CMK (cell line): ENCODE results near the gene ERI3.
"Not testable (repeated sequence)": the region's sequence is repeated elsewhere in the genome, so short reads cannot be mapped to it uniquely, and the experiment has no call there.

Source experiments
- DNase-seq: peaks from one replicate; pipeline ENCODE4 v3.0.0-alpha.2; 2010; ENCODE audit warnings: low read depth

Gene ERI3

DNA sequence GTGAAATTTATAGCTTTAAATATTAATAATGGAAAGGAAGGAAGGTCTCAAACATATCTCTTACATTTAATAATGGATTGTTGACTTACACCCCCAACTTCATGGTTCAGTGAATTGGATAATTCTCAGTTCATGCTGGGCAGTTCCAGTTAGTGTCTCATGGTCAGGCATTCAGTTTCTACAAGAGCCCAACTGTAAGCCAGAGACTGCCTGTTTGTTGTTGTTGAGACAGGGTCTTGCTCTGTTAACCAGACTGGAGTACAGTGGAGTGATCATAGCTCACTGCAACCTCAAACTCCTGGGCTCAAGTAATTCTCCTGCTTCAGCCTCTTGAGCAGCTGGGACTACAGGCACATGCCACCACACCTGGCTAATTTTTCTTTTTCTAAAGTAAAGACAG, 146.8 kb downstream of the ERI3 start:
- DNase-seq, result no peak

DNA sequence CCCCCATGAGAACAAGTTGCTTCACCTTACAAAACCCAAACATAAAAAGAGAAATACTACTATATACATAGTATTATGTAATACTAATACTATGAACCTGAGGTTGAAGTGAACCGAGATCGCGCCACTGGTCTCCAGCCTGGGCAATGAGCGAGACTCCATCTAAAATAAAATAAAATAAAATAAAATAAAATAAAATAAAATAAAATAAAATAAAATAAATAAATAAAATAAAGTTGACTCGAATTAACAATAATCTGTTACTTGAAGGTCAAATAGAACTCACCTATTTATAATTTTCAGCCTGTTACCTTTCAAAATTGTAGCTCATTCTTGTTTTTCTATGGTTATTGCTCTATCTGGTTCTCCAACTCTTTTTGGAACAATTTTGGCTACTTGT, 148.5 kb downstream of the ERI3 start:
- not testable (repeated sequence) for DNase-seq

DNA sequence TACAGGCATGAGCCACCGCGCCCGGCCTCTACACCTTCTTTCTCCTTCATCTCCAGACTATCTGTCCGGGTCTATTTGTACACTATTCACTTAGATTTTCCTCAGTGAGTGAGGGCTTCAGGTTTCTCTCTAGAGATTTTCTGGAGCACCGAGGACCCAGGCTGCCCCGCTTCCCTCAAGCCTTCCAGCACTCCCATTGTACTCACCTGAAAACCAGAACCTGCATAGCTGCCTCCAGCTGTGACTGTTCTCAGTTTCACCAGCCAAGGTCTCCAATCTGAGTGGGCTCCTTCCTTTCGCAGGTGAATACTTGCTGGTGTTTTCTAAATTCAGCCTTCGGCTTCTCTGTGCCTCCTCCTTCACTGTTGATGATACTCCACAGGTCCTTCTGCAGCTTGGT, 154.7 kb downstream of the ERI3 start:
- DNase-seq, result no peak

DNA sequence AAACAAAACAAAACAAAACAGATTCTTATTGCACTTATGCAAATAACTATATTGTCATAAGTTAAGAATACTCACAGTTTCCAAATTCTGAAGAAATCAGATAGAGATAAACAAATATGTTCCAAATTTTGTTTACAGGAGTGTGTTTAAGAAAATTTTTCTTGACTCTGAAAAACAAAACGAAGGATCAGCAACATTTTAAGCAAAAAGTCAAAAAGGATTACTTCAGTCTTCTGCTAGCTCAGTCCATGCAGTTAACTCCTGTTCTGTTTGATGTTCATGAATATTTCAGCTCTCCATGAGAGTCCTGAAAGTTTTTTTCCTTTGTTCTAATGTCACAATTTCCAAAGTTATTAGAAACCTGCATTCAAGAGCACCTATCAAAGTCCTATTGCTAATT, 180.4 kb downstream of the ERI3 start:
- no peak for DNase-seq
